Retinal pigment epithelial cell (primary cell): ENCODE results near the gene MAP1B.
"Not testable (repeated sequence)": the region's sequence is repeated elsewhere in the genome, so short reads cannot be mapped to it uniquely, and the experiment has no call there.

ENCODE experiments used
- DNase-seq: peaks from one replicate; pipeline ENCODE4 v3.0.0-alpha.2; 2010; ENCODE audit warnings: low read depth
- H3K4me3 ChIP-seq: 2 replicates; pipeline ENCODE4 v1.5.1; 2011; ENCODE audit warnings: mild to moderate bottlenecking, low read length, control low read depth, moderate library complexity
- CTCF ChIP-seq: conservative IDR thresholded peaks from 2 replicates; pipeline ENCODE4 v1.5.1; 2011; ENCODE audit warnings: low read depth, low read length, control low read depth, inconsistent platforms

MAP1B gene

GRCh38 chr5:72079288-72079687 is 28.0 kb upstream of the MAP1B start:
- peak; percentile 38 for TF ChIP-seq CTCF
- no peak for DNase-seq
- H3K4me3 ChIP-seq = no peak overlapping the region

DNA sequence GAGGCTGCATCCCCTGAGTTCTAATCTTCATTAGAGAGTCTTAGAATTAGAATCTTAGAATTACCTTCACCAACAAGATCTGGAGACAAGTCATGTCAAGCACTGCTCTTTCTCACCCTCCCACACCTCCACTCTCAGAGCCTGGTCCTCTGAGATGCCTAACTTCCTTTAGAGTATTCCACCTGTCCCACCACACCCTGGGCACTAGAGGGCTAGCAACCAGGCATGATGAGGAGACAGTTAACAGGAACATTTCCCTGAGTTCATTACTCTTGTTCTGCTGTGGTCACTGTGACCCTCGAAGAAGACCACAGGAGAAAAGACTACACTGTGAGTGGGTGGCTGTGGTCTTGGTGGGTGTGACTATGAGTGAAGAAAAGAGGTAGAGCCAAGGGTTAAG is 25.2 kb upstream of the MAP1B start:
- TF ChIP-seq CTCF = peak; percentile 13
- no peak for DNase-seq
- H3K4me3 ChIP-seq = no peak overlapping the region

GRCh38 chr5:72084876-72085275 is 22.4 kb upstream of the MAP1B start:
- H3K4me3 ChIP-seq = no peak overlapping the region
- TF ChIP-seq CTCF = no peak
- DNase-seq = no peak

- DNase-seq = no peak
- no peak overlapping the region for H3K4me3 ChIP-seq
- TF ChIP-seq CTCF = no peak
Measured at GRCh38 chr5:72085319-72085718, 22.0 kb upstream of the MAP1B start.

DNA sequence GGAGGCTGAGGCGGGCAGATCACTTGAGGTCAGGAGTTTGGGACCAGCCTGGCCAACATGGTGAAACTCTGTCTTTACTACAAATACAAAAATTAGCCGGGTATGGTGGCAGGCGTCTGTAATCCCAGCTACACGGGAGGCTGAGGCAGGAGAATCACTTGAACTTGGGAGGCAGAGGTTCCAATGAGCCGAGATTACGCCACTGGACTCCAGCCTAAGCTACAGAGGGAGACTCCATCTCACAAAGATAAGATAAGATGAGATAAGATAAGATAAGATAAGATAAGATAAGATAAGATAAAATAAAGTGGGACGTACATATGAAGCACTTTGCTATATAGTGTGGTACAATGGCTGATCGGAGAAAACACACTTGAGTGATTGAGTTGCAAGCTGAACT is 17.6 kb upstream of the MAP1B start:
- not testable (repeated sequence) for DNase-seq, H3K4me3 ChIP-seq

- no peak overlapping the region for H3K4me3 ChIP-seq
- no peak for TF ChIP-seq CTCF
- no peak for DNase-seq
Measured at GRCh38 chr5:72092074-72092473, 15.2 kb upstream of the MAP1B start.

DNA sequence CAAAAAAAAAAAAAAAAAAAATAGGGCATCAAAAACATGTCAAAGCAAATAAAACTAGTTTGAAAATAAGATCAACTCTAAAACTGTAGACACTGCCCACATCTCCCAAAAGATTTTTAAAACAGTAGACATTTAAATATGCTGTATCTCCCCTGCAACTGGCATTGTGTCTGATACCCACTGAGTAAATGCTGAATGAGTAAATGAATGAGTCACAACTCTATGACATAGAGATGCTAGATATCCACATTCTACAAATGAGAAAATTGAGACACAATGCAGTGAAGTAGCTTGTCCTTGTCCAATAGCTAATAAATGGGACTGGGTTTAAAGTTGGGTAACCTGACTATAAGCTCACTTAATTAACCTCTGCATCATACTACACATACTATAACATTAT is 14.1 kb upstream of the MAP1B start:
- DNase-seq = no peak
- no peak for TF ChIP-seq CTCF
- no peak overlapping the region for H3K4me3 ChIP-seq

GRCh38 chr5:72093824-72094223 is 13.5 kb upstream of the MAP1B start:
- no peak for TF ChIP-seq CTCF
- no peak overlapping the region for H3K4me3 ChIP-seq
- no peak for DNase-seq
